A673 (cell line): ENCODE measurements around the gene TCEA3. TPM values are rescaled to one million over a fixed set of nuclear protein-coding genes. Genes with fewer than 3 reads are reported as not detected.
A peak's percentile ranks its signal among the peaks of the same experiment; 100 is the strongest.

Source experiments
- Bru-seq: library from RNA; stranded (reverse); fragments of 400-500 nt; gene quantifications from one replicate; lab custom pipeline; 2021; lab: Mats Ljungman, UMichigan
- BruChase-seq, 2 experiments: library from RNA; stranded (reverse); fragments of 400-500 nt; gene quantifications; one replicate each; lab custom pipeline; 2021; lab: Mats Ljungman, UMichigan
- BruUV-seq: library from RNA; stranded (reverse); fragments of 400-500 nt; replicated peaks from 2 replicates; lab custom pipeline; 2021; lab: Mats Ljungman, UMichigan
- CTCF ChIA-PET: fragments of 300-600 bp; sonication (Branson Sonifier 250); formaldehyde crosslinking; loops from one replicate; lab custom pipeline; 2022; ENCODE audit warnings: antibody characterized with exemption; lab: Charles Lee
- POLR2A ChIA-PET: fragments of 300-600 bp; sonication (Branson Sonifier 250); formaldehyde crosslinking; loops from one replicate; lab custom pipeline; 2022; ENCODE audit warnings: antibody characterized with exemption; ENCODE audit not compliant: low non-redundant PET; lab: Charles Lee
- DNase-seq: peaks from one replicate; pipeline ENCODE4 v3.0.0-alpha.2; 2015; ENCODE audit warnings: low spot score
- H3K27ac ChIP-seq: fragments of 200-600 bp; sonication (generic); 2 replicates; pipeline ENCODE4 v1.5.1; 2016; ENCODE audit warnings: mixed run types, low read depth, mild to moderate bottlenecking, mixed read lengths, antibody characterized with exemption, low read length; ENCODE audit not compliant: poor library complexity, severe bottlenecking
- H3K27me3 ChIP-seq: fragments of 200-600 bp; sonication (generic); replicated peaks from 2 replicates; pipeline ENCODE4 v1.6.1; 2017; ENCODE audit warnings: mixed run types, low read depth, mild to moderate bottlenecking, mixed read lengths, antibody characterized with exemption, low read length; ENCODE audit not compliant: insufficient read depth, poor library complexity
- H3K36me3 ChIP-seq: fragments of 200-600 bp; sonication (generic); 2 replicates; pipeline ENCODE4 v1.6.1; 2016; ENCODE audit warnings: mixed run types, mild to moderate bottlenecking, mixed read lengths, antibody characterized with exemption, low read length; ENCODE audit not compliant: insufficient read depth, poor library complexity, severe bottlenecking
- H3K4me1 ChIP-seq: fragments of 200-600 bp; sonication (generic); 2 replicates; pipeline ENCODE4 v1.6.1; 2017; ENCODE audit warnings: mixed run types, mild to moderate bottlenecking, mixed read lengths, antibody characterized with exemption, low read length; ENCODE audit not compliant: insufficient read depth, poor library complexity, severe bottlenecking
- H3K4me3 ChIP-seq: fragments of 200-600 bp; sonication (generic); 2 replicates; pipeline ENCODE4 v1.5.1; 2016; ENCODE audit warnings: low read depth, mixed run types, mild to moderate bottlenecking, mixed read lengths, low read length; ENCODE audit not compliant: poor library complexity, severe bottlenecking
- H3K9me3 ChIP-seq: fragments of 200-600 bp; sonication (generic); 2 replicates; pipeline ENCODE4 v1.6.1; 2016; ENCODE audit warnings: mixed run types, low read depth, mild to moderate bottlenecking, mixed read lengths, antibody characterized with exemption, low read length; ENCODE audit not compliant: poor library complexity, severe bottlenecking
- CTCF ChIP-seq: fragments of 300-800, 200-600 bp; sonication (generic); conservative IDR thresholded peaks from 2 replicates; pipeline ENCODE4 v1.5.1; 2017; ENCODE audit warnings: low read depth, mild to moderate bottlenecking, antibody characterized with exemption, low read length, moderate library complexity, mixed read lengths
- EZH2 ChIP-seq: fragments of 200-600 bp; sonication (generic); IDR thresholded peaks from 2 replicates; pipeline ENCODE4 v1.6.1; 2017; ENCODE audit warnings: borderline replicate concordance, low read depth, mild to moderate bottlenecking, mixed read lengths, antibody characterized with exemption, low read length; ENCODE audit not compliant: poor library complexity, severe bottlenecking
- intact Hi-C: fragments of 100-400 bp; cut with micrococcal nuclease; formaldehyde crosslinking; loops from one replicate; pipeline ENCODE4 v1.10.0; 2022; ENCODE audit not compliant: unreplicated experiment
- long read RNA-seq: library from polyadenylated mRNA; stranded (forward); transcript quantifications from one replicate; pipeline ENCODE4 v2.0.0, GENCODE V29; 2022
- total RNA-seq: library from RNA; stranded (reverse); gene quantifications from 2 replicates; pipeline ENCODE4 v1.2.3, GENCODE V29; 2021

TCEA3 gene
- total RNA-seq = 0.76 and 0.99 TPM in 2 replicates
- Bru-seq, nascent RNA = percentile 23 among the genes with signal in this experiment
- percentile 31 among the genes with signal in this experiment for BruChase-seq, experiment 1, labeled RNA remaining after a 2-hour chase
- percentile 27 among the genes with signal in this experiment for BruChase-seq, experiment 2, labeled RNA remaining after a 6-hour chase
- long read RNA-seq, partial matches to known transcripts = 0 of 3 reads
- long read RNA-seq, other reads (novel, unspliced or antisense) = 2 of 3 reads

GRCh38 chr1:23424293-23425192 lies at the start of gene TCEA3:
Gene TCEA3, minus strand, starts transcription at chr1:23424748. Its CDS starts 115 bp downstream, at chr1:23424633.
- no TSS peak for BruUV-seq
- DNase-seq = peak; percentile 29
- Histone ChIP-seq H3K27me3 (no peaks in the 10 kb centered on the region), H3K27ac (no peak within 1 kb of the TSS), H3K9me3 (no peaks in the 10 kb centered on the region), H3K36me3 (no peaks in the 10 kb centered on the region), H3K4me3 (peak within 1 kb of the TSS; percentile 45), H3K4me1 (peaks cover 3% of the 10 kb centered on the region)
- ChIA-PET CTCF (no interaction called here), POLR2A (interaction anchor here (0.8 kb wide), 1 partner anchor 21 kb away, joined by 3 read pairs; no protein-coding TSS in a partner anchor)
- no peak for TF ChIP-seq CTCF
- TF ChIP-seq EZH2 = no peak
- intact Hi-C loops = no loop called here

- TF ChIP-seq EZH2 (no peak), CTCF (no peak)
- Histone ChIP-seq H3K27ac (no peak overlapping the region), H3K4me3 (no peak overlapping the region), H3K9me3 (no peaks in the 10 kb centered on the region), H3K27me3 (no peaks in the 10 kb centered on the region), H3K4me1 (no peaks in the 10 kb centered on the region), H3K36me3 (no peaks in the 10 kb centered on the region)
- ChIA-PET POLR2A (no interaction called here), CTCF (no interaction called here)
- no peak for DNase-seq
- intact Hi-C loops = no loop called here
- no TSS peak for BruUV-seq
These were observed 48.7 kb upstream of the TCEA3 start for GRCh38 chr1:23473037-23473800.

GRCh38 chr1:23472351-23473036 lies 47.9 kb upstream of the TCEA3 start:
- intact Hi-C loops = no loop called here
- H3K27me3 ChIP-seq = no peaks in the 10 kb centered on the region
- ChIA-PET POLR2A (no interaction called here), CTCF (no interaction called here)
- no peak for TF ChIP-seq EZH2
- TF ChIP-seq CTCF = no peak
- no peaks in the 10 kb centered on the region for H3K36me3 ChIP-seq
- no TSS peak for BruUV-seq
- no peak overlapping the region for H3K4me3 ChIP-seq
- no peaks in the 10 kb centered on the region for H3K4me1 ChIP-seq
- DNase-seq = no peak
- H3K27ac ChIP-seq = no peak overlapping the region
- no peaks in the 10 kb centered on the region for H3K9me3 ChIP-seq
